RWPE2 (cell line): ENCODE results near the gene LRRC8D.

Source experiments
- ATAC-seq: fragments of 200-7000 bp; cut with Tn5 transposase; 3 replicates; pipeline ENCODE4 v1.9.1; 2021; ENCODE audit warnings: low read depth
- DNase-seq: peaks from one replicate; pipeline ENCODE4 v3.0.0-alpha.2; 2020; ENCODE audit warnings: low spot score
- H3K27ac ChIP-seq: fragments of 450-650 bp; 2 replicates; pipeline ENCODE4 v1.5.1; 2017; ENCODE audit warnings: mild to moderate bottlenecking; ENCODE audit not compliant: poor library complexity, severe bottlenecking
- H3K27me3 ChIP-seq: fragments of 250-450 bp; sonication (Bioruptor Pico); 2 replicates; pipeline ENCODE4 v1.5.1; 2021; ENCODE audit warnings: mild to moderate bottlenecking, moderate library complexity; ENCODE audit not compliant: insufficient read depth, poor library complexity, severe bottlenecking
- H3K36me3 ChIP-seq: fragments of 250-450 bp; sonication (Bioruptor Pico); 2 replicates; pipeline ENCODE4 v1.5.1; 2020; ENCODE audit warnings: low read depth, mild to moderate bottlenecking, moderate library complexity
- H3K4me1 ChIP-seq: fragments of 250-450 bp; sonication (Bioruptor Pico); 2 replicates; pipeline ENCODE4 v1.5.1; 2021; ENCODE audit warnings: mild to moderate bottlenecking, moderate library complexity; ENCODE audit not compliant: insufficient read depth, poor library complexity, severe bottlenecking
- H3K4me3 ChIP-seq: fragments of 250-450 bp; sonication (Bioruptor Pico); 2 replicates; pipeline ENCODE4 v1.5.1; 2021; ENCODE audit warnings: mild to moderate bottlenecking, moderate library complexity; ENCODE audit not compliant: severe bottlenecking
- H3K9me3 ChIP-seq: fragments of 250-450 bp; sonication (Bioruptor Pico); 2 replicates; pipeline ENCODE4 v1.5.1; 2021; ENCODE audit warnings: mild to moderate bottlenecking, moderate library complexity; ENCODE audit not compliant: severe bottlenecking
- CTCF ChIP-seq: fragments of 450-650 bp; IDR thresholded peaks from one replicate; pipeline ENCODE4 v1.5.1; 2017; ENCODE audit warnings: mild to moderate bottlenecking, moderate library complexity; ENCODE audit not compliant: poor library complexity, severe bottlenecking

LRRC8D gene

GRCh38 chr1:89951766-89952604 lies 131.2 kb downstream of the LRRC8D start:
- peak overlapping the region; percentile 81 for H3K27ac ChIP-seq
- no peak for DNase-seq
- no peaks in the 10 kb centered on the region for H3K9me3 ChIP-seq
- no peak for ATAC-seq
- TF ChIP-seq CTCF, result no peak
- no peaks in the 10 kb centered on the region for H3K36me3 ChIP-seq
- no peak overlapping the region for H3K4me3 ChIP-seq
- H3K4me1 ChIP-seq, result peaks cover 25% of the 10 kb centered on the region
- no peaks in the 10 kb centered on the region for H3K27me3 ChIP-seq

GRCh38 chr1:89952605-89953130 lies 131.8 kb downstream of the LRRC8D start:
- ATAC-seq (no peak), DNase-seq (no peak)
- no peaks in the 10 kb centered on the region for H3K27me3 ChIP-seq
- no peak for TF ChIP-seq CTCF
- peaks cover 32% of the 10 kb centered on the region for H3K4me1 ChIP-seq
- H3K36me3 ChIP-seq, result no peaks in the 10 kb centered on the region
- peak overlapping the region; percentile 81 for H3K27ac ChIP-seq
- no peaks in the 10 kb centered on the region for H3K9me3 ChIP-seq
- H3K4me3 ChIP-seq, result no peak overlapping the region

- peaks cover 32% of the 10 kb centered on the region for H3K4me1 ChIP-seq
- no peaks in the 10 kb centered on the region for H3K36me3 ChIP-seq
- no peak overlapping the region for H3K4me3 ChIP-seq
- ATAC-seq, result peak; percentile 99
- no peaks in the 10 kb centered on the region for H3K9me3 ChIP-seq
- DNase-seq, result peak; percentile 88
- H3K27ac ChIP-seq, result peak overlapping the region; percentile 81
- TF ChIP-seq CTCF, result peak; percentile 46
- no peaks in the 10 kb centered on the region for H3K27me3 ChIP-seq
These were observed 132.3 kb downstream of the LRRC8D start for GRCh38 chr1:89953131-89953626.

GRCh38 chr1:89953929-89954328 lies 133.1 kb downstream of the LRRC8D start:
- H3K4me1 ChIP-seq, result peaks cover 32% of the 10 kb centered on the region
- H3K27ac ChIP-seq, result peak overlapping the region; percentile 81

More at GRCh38 chr1:89953929-89954328, 133.1 kb downstream of the LRRC8D start:
- DNase-seq, result no peak
- TF ChIP-seq CTCF, result no peak
- H3K4me3 ChIP-seq, result no peak overlapping the region
- no peaks in the 10 kb centered on the region for H3K27me3 ChIP-seq
- no peaks in the 10 kb centered on the region for H3K36me3 ChIP-seq
- H3K9me3 ChIP-seq, result no peaks in the 10 kb centered on the region
- ATAC-seq, result no peak
